Skeletal muscle satellite cell (primary cell): ENCODE results near the gene CNKSR3.

ENCODE experiments used
- H3K27me3 ChIP-seq: 2 replicates; pipeline ENCODE4 v1.7.0; 2013; ENCODE audit warnings: low read length; ENCODE audit not compliant: control insufficient read depth, insufficient read depth
- H3K36me3 ChIP-seq: 2 replicates; pipeline ENCODE4 v1.7.0; 2013; ENCODE audit warnings: mild to moderate bottlenecking, control low read depth, low read length; ENCODE audit not compliant: insufficient read depth
- H3K4me1 ChIP-seq: 2 replicates; pipeline ENCODE4 v1.7.0; 2013; ENCODE audit warnings: low read length; ENCODE audit not compliant: control insufficient read depth, insufficient read depth
- H3K4me2 ChIP-seq: 2 replicates; pipeline ENCODE4 v1.7.0; 2013; ENCODE audit warnings: mild to moderate bottlenecking, low read length
- H3K4me3 ChIP-seq: 2 replicates; pipeline ENCODE4 v1.7.0; 2013; ENCODE audit warnings: low read length
- H3K9ac ChIP-seq: 2 replicates; pipeline ENCODE4 v1.7.0; 2013; ENCODE audit warnings: mild to moderate bottlenecking, low read depth, low read length, moderate library complexity
- H3K9me3 ChIP-seq: replicated peaks from 2 replicates; pipeline ENCODE4 v1.7.0; 2013; ENCODE audit warnings: mild to moderate bottlenecking, control low read depth, low read length

CNKSR3 gene

GRCh38 chr6:154384191-154384590, 126.3 kb downstream of the CNKSR3 start:
- Histone ChIP-seq H3K9me3 (no peaks in the 10 kb centered on the region), H3K27me3 (peaks cover 46% of the 10 kb centered on the region), H3K4me2 (no peak overlapping the region), H3K4me1 (peaks cover 13% of the 10 kb centered on the region), H3K4me3 (no peak overlapping the region), H3K9ac (no peak overlapping the region), H3K36me3 (no peaks in the 10 kb centered on the region)

GRCh38 chr6:154383273-154383672, 127.2 kb downstream of the CNKSR3 start:
- Histone ChIP-seq H3K9me3 (no peaks in the 10 kb centered on the region), H3K4me3 (no peak overlapping the region)

GRCh38 chr6:154382740-154383139, 127.7 kb downstream of the CNKSR3 start:
- H3K9ac ChIP-seq, result no peak overlapping the region

More at GRCh38 chr6:154383273-154383672, 127.2 kb downstream of the CNKSR3 start:
- Histone ChIP-seq H3K9ac (no peak overlapping the region), H3K27me3 (peaks cover 46% of the 10 kb centered on the region), H3K4me2 (no peak overlapping the region), H3K4me1 (peaks cover 13% of the 10 kb centered on the region), H3K36me3 (no peaks in the 10 kb centered on the region)

GRCh38 chr6:154381548-154381947, 128.9 kb downstream of the CNKSR3 start:
- Histone ChIP-seq H3K36me3 (no peaks in the 10 kb centered on the region), H3K4me3 (no peak overlapping the region), H3K9me3 (no peaks in the 10 kb centered on the region), H3K4me1 (peaks cover under 1% of the 10 kb centered on the region), H3K27me3 (peaks cover 46% of the 10 kb centered on the region), H3K4me2 (no peak overlapping the region), H3K9ac (no peak overlapping the region)

More at GRCh38 chr6:154382740-154383139, 127.7 kb downstream of the CNKSR3 start:
- H3K36me3 ChIP-seq, result no peaks in the 10 kb centered on the region
- H3K4me2 ChIP-seq, result no peak overlapping the region
- H3K4me1 ChIP-seq, result peaks cover 10% of the 10 kb centered on the region
- no peak overlapping the region for H3K4me3 ChIP-seq
- peaks cover 46% of the 10 kb centered on the region for H3K27me3 ChIP-seq
- no peaks in the 10 kb centered on the region for H3K9me3 ChIP-seq

GRCh38 chr6:154380741-154381140, 129.7 kb downstream of the CNKSR3 start:
- no peaks in the 10 kb centered on the region for H3K9me3 ChIP-seq
- no peaks in the 10 kb centered on the region for H3K36me3 ChIP-seq
- H3K4me2 ChIP-seq, result no peak overlapping the region
- H3K4me3 ChIP-seq, result no peak overlapping the region
- H3K4me1 ChIP-seq, result no peaks in the 10 kb centered on the region
- peaks cover 40% of the 10 kb centered on the region for H3K27me3 ChIP-seq
- H3K9ac ChIP-seq, result no peak overlapping the region

- no peak overlapping the region for H3K4me2 ChIP-seq
- peaks cover 30% of the 10 kb centered on the region for H3K27me3 ChIP-seq
- H3K4me3 ChIP-seq, result no peak overlapping the region
- H3K36me3 ChIP-seq, result no peaks in the 10 kb centered on the region
- H3K4me1 ChIP-seq, result no peaks in the 10 kb centered on the region
- H3K9me3 ChIP-seq, result no peaks in the 10 kb centered on the region
- H3K9ac ChIP-seq, result no peak overlapping the region
These were observed 130.9 kb downstream of the CNKSR3 start for GRCh38 chr6:154379585-154379984.

- Histone ChIP-seq H3K9ac (no peak overlapping the region), H3K4me3 (no peak overlapping the region), H3K4me2 (no peak overlapping the region), H3K4me1 (no peaks in the 10 kb centered on the region), H3K9me3 (no peaks in the 10 kb centered on the region), H3K27me3 (peaks cover 20% of the 10 kb centered on the region), H3K36me3 (no peaks in the 10 kb centered on the region)
These were observed 132.0 kb downstream of the CNKSR3 start for GRCh38 chr6:154378518-154378917.

- no peaks in the 10 kb centered on the region for H3K36me3 ChIP-seq
- no peak overlapping the region for H3K9ac ChIP-seq
- no peaks in the 10 kb centered on the region for H3K9me3 ChIP-seq
- H3K4me2 ChIP-seq, result no peak overlapping the region
- no peaks in the 10 kb centered on the region for H3K4me1 ChIP-seq
- H3K27me3 ChIP-seq, result peaks cover 13% of the 10 kb centered on the region
- no peak overlapping the region for H3K4me3 ChIP-seq
These were observed 132.8 kb downstream of the CNKSR3 start for GRCh38 chr6:154377726-154378125.

- H3K9me3 ChIP-seq, result no peaks in the 10 kb centered on the region
These were observed 136.5 kb downstream of the CNKSR3 start for GRCh38 chr6:154373971-154374370.

GRCh38 chr6:154371281-154371680, 139.2 kb downstream of the CNKSR3 start:
- Histone ChIP-seq H3K9ac (no peak overlapping the region), H3K9me3 (no peaks in the 10 kb centered on the region), H3K4me1 (no peaks in the 10 kb centered on the region), H3K4me2 (no peak overlapping the region), H3K4me3 (no peak overlapping the region), H3K27me3 (peaks cover 3% of the 10 kb centered on the region), H3K36me3 (no peaks in the 10 kb centered on the region)

More at GRCh38 chr6:154373971-154374370, 136.5 kb downstream of the CNKSR3 start:
- Histone ChIP-seq H3K9ac (no peak overlapping the region), H3K27me3 (no peaks in the 10 kb centered on the region), H3K4me3 (no peak overlapping the region), H3K4me1 (no peaks in the 10 kb centered on the region), H3K4me2 (no peak overlapping the region), H3K36me3 (no peaks in the 10 kb centered on the region)

GRCh38 chr6:154370545-154370944, 139.9 kb downstream of the CNKSR3 start:
- Histone ChIP-seq H3K9me3 (no peaks in the 10 kb centered on the region), H3K27me3 (peaks cover 3% of the 10 kb centered on the region), H3K9ac (no peak overlapping the region), H3K36me3 (no peaks in the 10 kb centered on the region), H3K4me2 (peak overlapping the region; percentile 18), H3K4me3 (no peak overlapping the region), H3K4me1 (no peaks in the 10 kb centered on the region)

GRCh38 chr6:154367839-154368695, 142.4 kb downstream of the CNKSR3 start:
- H3K4me3 ChIP-seq, result no peak overlapping the region
- H3K9me3 ChIP-seq, result no peaks in the 10 kb centered on the region
- no peak overlapping the region for H3K9ac ChIP-seq
- no peaks in the 10 kb centered on the region for H3K4me1 ChIP-seq
- H3K4me2 ChIP-seq, result no peak overlapping the region
- H3K36me3 ChIP-seq, result no peaks in the 10 kb centered on the region
- H3K27me3 ChIP-seq, result peaks cover 7% of the 10 kb centered on the region
